AG04449 (cell line): ENCODE measurements around the gene LPAR1.

ENCODE experiments used
- CTCF ChIA-PET: fragments of 350-600 bp; formaldehyde crosslinking; extraction: SDS; loops from one replicate; lab custom pipeline; 2021; ENCODE audit warnings: antibody characterized with exemption; lab: Yijun Ruan, JAX
- POLR2A ChIA-PET: fragments of 400-600, 350-600 bp; formaldehyde crosslinking; extraction: SDS; loops from one replicate; lab custom pipeline; 2020; ENCODE audit warnings: antibody characterized with exemption, inconsistent platforms; lab: Yijun Ruan, JAX
- DNase-seq: peaks from one replicate; pipeline ENCODE4 v3.0.0-alpha.2; 2010; ENCODE audit warnings: low read depth, low spot score
- H3K4me3 ChIP-seq: 2 replicates; pipeline ENCODE4 v1.5.1; 2011; ENCODE audit warnings: low read depth, mild to moderate bottlenecking, control low read depth, low read length
- TF ChIP-seq, protein P1 (sequence below): IDR thresholded peaks from one replicate; pipeline ENCODE4 v1.5.1; 2011; ENCODE audit warnings: mild to moderate bottlenecking, moderate library complexity, low read length, control low read depth, inconsistent platforms; ENCODE audit not compliant: insufficient read depth; ENCODE audit errors: missing control alignments

The LPAR1 gene

DNA sequence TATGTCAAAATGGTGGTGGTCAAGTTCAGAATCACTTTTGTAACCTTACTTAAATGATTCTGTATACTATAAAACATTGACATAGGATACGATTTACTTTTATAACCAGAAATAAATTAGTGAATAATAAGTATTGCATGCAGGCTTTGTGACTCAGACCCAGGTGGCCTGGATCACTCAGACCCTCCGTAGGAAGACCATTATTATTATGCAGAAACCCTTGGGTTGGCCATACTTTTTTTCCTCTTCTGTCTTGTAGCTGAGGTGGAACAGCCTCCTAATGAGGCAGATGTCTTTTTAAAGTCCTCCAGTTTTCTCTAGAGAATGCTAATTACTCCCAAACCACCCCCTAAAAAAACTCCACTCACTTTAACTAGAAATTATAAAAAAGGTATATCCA is 121.9 kb downstream of the LPAR1 start:
- no peak for DNase-seq
- no peak overlapping the region for H3K4me3 ChIP-seq
- TF ChIP-seq, protein P1, sequence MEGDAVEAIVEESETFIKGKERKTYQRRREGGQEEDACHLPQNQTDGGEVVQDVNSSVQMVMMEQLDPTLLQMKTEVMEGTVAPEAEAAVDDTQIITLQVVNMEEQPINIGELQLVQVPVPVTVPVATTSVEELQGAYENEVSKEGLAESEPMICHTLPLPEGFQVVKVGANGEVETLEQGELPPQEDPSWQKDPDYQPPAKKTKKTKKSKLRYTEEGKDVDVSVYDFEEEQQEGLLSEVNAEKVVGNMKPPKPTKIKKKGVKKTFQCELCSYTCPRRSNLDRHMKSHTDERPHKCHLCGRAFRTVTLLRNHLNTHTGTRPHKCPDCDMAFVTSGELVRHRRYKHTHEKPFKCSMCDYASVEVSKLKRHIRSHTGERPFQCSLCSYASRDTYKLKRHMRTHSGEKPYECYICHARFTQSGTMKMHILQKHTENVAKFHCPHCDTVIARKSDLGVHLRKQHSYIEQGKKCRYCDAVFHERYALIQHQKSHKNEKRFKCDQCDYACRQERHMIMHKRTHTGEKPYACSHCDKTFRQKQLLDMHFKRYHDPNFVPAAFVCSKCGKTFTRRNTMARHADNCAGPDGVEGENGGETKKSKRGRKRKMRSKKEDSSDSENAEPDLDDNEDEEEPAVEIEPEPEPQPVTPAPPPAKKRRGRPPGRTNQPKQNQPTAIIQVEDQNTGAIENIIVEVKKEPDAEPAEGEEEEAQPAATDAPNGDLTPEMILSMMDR, result no peak
- CTCF ChIA-PET, result no interaction called here
- POLR2A ChIA-PET, result no interaction called here

GRCh38 chr9:110912419-110913291 is 125.6 kb downstream of the LPAR1 start:
- POLR2A ChIA-PET, result no interaction called here
- CTCF ChIA-PET, result interaction anchor here (1.3 to 1.6 kb wide), 2 partner anchors 124 to 275 kb away, joined by 4 read pairs; no protein-coding TSS in a partner anchor
- TF ChIP-seq, protein P1, result no peak
- no peak overlapping the region for H3K4me3 ChIP-seq
- DNase-seq, result no peak

GRCh38 chr9:110911659-110912418 is 126.4 kb downstream of the LPAR1 start:
- TF ChIP-seq, protein P1, result no peak
- DNase-seq, result no peak
- no peak overlapping the region for H3K4me3 ChIP-seq
- CTCF ChIA-PET, result interaction anchor here (1.3 to 1.6 kb wide), 2 partner anchors 125 to 274 kb away, joined by 4 read pairs; no protein-coding TSS in a partner anchor
- POLR2A ChIA-PET, result no interaction called here

- no peak for DNase-seq
- no peak overlapping the region for H3K4me3 ChIP-seq
- TF ChIP-seq, protein P1, result no peak
- ChIA-PET CTCF (no interaction called here), POLR2A (no interaction called here)
These were observed 129.4 kb downstream of the LPAR1 start for GRCh38 chr9:110908894-110909293.

GRCh38 chr9:110900917-110901316 is 137.4 kb downstream of the LPAR1 start:
- ChIA-PET CTCF (no interaction called here), POLR2A (no interaction called here)
- no peak for DNase-seq
- TF ChIP-seq, protein P1, result no peak
- H3K4me3 ChIP-seq, result no peak overlapping the region

GRCh38 chr9:110900456-110900855 is 137.8 kb downstream of the LPAR1 start:
- TF ChIP-seq, protein P1, result no peak
- ChIA-PET POLR2A (no interaction called here), CTCF (no interaction called here)
- DNase-seq, result no peak
- H3K4me3 ChIP-seq, result no peak overlapping the region
